Progenitor cell of endocrine pancreas (in vitro differentiated cells): Measurements from ENCODE around the gene TMSB10. TPM values are rescaled to one million over a fixed set of nuclear protein-coding genes. Genes with fewer than 3 reads are reported as not detected.

Experiments used
- DNase-seq: peaks from one replicate; pipeline ENCODE4 v3.0.0; 2021; ENCODE audit warnings: low spot score; ENCODE audit not compliant: unreplicated experiment
- H3K27ac Mint-ChIP-seq: 2 replicates; pipeline ENCODE4 v1.8.0; 2021; ENCODE audit warnings: mild to moderate bottlenecking, moderate library complexity, mixed read lengths
- H3K27me3 Mint-ChIP-seq: 2 replicates; pipeline ENCODE4 v1.8.0; 2021; ENCODE audit warnings: mixed read lengths
- H3K36me3 Mint-ChIP-seq: 2 replicates; pipeline ENCODE4 v1.8.0; 2022; ENCODE audit warnings: mixed read lengths; ENCODE audit not compliant: insufficient read depth
- H3K4me1 Mint-ChIP-seq: 2 replicates; pipeline ENCODE4 v1.8.0; 2021; ENCODE audit warnings: low read depth, mixed read lengths
- H3K4me3 Mint-ChIP-seq: 2 replicates; pipeline ENCODE4 v1.8.0; 2021; ENCODE audit warnings: low read depth, mild to moderate bottlenecking, moderate library complexity, mixed read lengths
- H3K9me3 Mint-ChIP-seq: 2 replicates; pipeline ENCODE4 v1.8.0; 2021; ENCODE audit warnings: low read depth, mixed read lengths
- total RNA-seq: library from RNA; stranded (reverse); gene quantifications from 2 replicates; pipeline ENCODE4 v1.2.1, GENCODE V29; 2021
- TF ChIP-seq, protein P1 (sequence below): fragments of 200-600 bp; sonication (generic); IDR thresholded peaks from one replicate; pipeline ENCODE4 v1.5.0; 2021; ENCODE audit warnings: antibody characterized with exemption, mild to moderate bottlenecking; ENCODE audit not compliant: unreplicated experiment

TMSB10 gene
- total RNA-seq, 1 donor from 2014 or later, result 2,136 TPM

GRCh38 chr2:84931384-84931821 is 25.9 kb downstream of the TMSB10 start:
- no peak overlapping the region for H3K4me3 Mint-ChIP-seq
- H3K27me3 Mint-ChIP-seq, result peaks cover 3% of the 10 kb centered on the region
- peaks cover 9% of the 10 kb centered on the region for H3K4me1 Mint-ChIP-seq
- TF ChIP-seq, protein P1, sequence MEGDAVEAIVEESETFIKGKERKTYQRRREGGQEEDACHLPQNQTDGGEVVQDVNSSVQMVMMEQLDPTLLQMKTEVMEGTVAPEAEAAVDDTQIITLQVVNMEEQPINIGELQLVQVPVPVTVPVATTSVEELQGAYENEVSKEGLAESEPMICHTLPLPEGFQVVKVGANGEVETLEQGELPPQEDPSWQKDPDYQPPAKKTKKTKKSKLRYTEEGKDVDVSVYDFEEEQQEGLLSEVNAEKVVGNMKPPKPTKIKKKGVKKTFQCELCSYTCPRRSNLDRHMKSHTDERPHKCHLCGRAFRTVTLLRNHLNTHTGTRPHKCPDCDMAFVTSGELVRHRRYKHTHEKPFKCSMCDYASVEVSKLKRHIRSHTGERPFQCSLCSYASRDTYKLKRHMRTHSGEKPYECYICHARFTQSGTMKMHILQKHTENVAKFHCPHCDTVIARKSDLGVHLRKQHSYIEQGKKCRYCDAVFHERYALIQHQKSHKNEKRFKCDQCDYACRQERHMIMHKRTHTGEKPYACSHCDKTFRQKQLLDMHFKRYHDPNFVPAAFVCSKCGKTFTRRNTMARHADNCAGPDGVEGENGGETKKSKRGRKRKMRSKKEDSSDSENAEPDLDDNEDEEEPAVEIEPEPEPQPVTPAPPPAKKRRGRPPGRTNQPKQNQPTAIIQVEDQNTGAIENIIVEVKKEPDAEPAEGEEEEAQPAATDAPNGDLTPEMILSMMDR, result no peak
- H3K27ac Mint-ChIP-seq, result peak overlapping the region; percentile 70
- H3K36me3 Mint-ChIP-seq, result no peaks in the 10 kb centered on the region
- H3K9me3 Mint-ChIP-seq, result no peaks in the 10 kb centered on the region
- DNase-seq, result no peak

DNA sequence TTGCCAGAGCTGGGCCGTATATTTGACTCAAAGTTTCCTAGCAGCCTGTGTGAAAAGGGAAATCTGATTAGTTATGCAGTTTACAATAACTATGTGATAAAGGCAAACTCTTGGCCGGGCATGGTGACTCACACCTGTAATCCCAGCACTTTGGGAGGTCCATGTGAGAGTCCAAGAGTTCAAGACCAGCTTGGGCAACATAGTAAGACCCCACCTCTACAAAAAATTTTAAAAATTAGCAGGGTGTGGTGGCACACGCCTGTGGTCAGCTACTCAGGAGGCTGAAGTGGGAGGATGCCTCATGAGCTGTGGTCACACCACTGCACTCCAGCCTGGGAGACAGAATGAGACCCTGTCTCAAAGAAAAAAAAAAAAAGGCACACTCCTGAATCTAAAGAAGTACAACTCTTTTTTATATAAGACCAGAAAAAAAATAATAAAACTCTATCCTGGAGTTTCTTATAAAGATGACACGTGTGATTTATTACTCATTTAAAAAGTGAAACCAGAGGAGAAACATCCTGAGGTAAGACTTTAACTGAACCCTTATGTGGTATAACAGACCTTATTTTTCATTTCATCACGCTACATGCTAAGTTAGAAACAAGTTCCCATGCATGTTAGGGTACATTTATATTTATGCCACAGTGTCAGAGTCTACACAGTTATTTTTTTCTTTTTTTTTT is 32.9 kb downstream of the TMSB10 start:
- H3K27ac Mint-ChIP-seq, result no peak overlapping the region
- no peaks in the 10 kb centered on the region for H3K36me3 Mint-ChIP-seq

DNA sequence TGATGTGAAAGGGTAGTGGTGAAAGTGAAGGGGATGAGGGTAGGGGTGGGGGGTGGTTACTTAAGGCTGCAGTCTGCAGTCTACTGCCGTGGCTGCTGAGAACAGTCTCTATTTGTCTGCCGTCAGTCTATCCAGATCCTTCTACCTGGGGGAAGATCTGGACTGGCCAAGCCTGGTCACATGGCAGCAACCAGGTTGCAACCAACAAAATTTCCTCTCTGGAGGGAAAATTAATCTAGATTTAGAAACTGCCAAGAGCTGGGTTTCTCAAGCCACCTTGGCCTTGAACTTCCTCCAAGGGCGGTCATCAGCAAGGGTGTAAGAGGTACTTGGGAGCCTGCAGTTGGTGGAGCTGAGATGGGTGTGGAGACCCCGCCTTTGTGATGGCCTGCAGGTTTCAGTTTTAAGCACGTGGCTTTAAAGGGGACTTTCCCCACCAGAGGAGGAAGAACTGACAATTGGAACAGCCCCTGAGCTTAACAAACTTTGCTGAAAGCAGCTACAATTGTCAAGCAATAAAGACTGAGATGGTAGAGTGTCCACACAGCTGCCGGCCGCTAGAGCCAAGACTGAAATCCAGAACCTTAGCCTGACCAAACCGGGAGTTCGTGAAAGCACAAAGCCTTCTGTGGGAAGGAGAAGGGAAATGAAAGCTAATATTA is 34.1 kb downstream of the TMSB10 start:
- TF ChIP-seq, protein P1, result no peak
- no peak for DNase-seq
- Mint-ChIP-seq H3K4me1 (peaks cover 4% of the 10 kb centered on the region), H3K4me3 (no peak overlapping the region), H3K36me3 (no peaks in the 10 kb centered on the region), H3K27me3 (no peaks in the 10 kb centered on the region), H3K9me3 (no peaks in the 10 kb centered on the region), H3K27ac (no peak overlapping the region)

More for the DNA sequence above, 32.9 kb downstream of the TMSB10 start:
- DNase-seq, result no peak
- Mint-ChIP-seq H3K27me3 (no peaks in the 10 kb centered on the region), H3K9me3 (no peaks in the 10 kb centered on the region), H3K4me1 (peaks cover 2% of the 10 kb centered on the region), H3K4me3 (no peak overlapping the region)
- TF ChIP-seq, protein P1, result no peak

DNA sequence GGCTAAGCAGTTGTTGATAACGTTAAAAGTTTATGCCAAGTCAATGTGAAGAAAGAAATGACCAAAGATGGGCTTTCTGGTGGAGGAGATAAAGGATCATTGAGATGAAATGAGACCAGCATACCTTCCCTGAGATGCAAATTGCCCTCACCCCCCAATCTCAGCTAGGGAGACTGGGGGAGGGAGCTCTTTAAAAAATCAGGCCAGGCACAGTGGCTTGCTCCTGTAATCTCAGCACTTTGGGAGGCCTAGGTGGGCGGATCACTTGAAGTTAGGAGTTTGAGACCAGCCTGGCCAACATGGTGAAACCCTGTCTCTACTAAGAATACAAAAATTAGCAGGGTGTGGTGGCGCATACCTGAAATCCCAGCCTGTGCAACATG is 34.6 kb downstream of the TMSB10 start:
- Mint-ChIP-seq H3K9me3 (no peaks in the 10 kb centered on the region), H3K27ac (no peak overlapping the region), H3K36me3 (no peaks in the 10 kb centered on the region), H3K4me1 (peaks cover 4% of the 10 kb centered on the region), H3K4me3 (no peak overlapping the region), H3K27me3 (no peaks in the 10 kb centered on the region)
- TF ChIP-seq, protein P1, result no peak
- no peak for DNase-seq

DNA sequence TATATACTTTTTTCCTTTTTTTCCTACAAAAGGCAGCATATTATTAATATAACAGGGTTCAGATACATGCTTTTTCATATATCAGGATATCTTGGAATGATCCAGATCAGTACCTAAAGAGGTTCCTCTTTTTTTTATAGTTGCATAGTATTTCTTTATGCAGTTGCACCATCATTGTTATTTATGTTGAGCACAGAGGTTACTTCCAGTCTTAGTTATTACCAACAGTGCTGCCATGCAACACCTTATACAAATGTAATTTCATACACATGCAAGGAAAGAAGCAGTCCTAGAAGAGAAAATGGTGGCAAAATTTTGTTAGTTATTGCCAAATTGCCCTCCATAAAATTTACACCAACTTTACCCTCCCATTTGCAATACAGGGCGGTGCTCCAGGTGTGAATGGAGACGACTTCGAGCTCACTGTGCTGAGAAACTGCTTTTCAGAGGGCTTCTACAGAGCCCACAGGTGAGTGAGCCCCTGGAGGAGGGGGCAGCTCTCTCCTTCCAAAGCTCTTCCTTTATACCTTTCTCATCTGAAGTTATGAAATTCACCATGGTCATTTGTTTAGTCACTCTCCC is 35.5 kb downstream of the TMSB10 start:
- Mint-ChIP-seq H3K36me3 (no peaks in the 10 kb centered on the region), H3K4me3 (no peak overlapping the region), H3K9me3 (no peaks in the 10 kb centered on the region), H3K4me1 (peaks cover 4% of the 10 kb centered on the region), H3K27ac (no peak overlapping the region), H3K27me3 (no peaks in the 10 kb centered on the region)
- no peak for DNase-seq
- TF ChIP-seq, protein P1, result no peak
